Muscle of leg (tissue), 11 donors: Measurements from ENCODE around the gene BTAF1. TPM values are rescaled to one million over a fixed set of nuclear protein-coding genes. Genes with fewer than 3 reads are reported as not detected.

Experiments
- DNase-seq: peaks from one replicate; pipeline ENCODE4 v3.0.0; 2013
- H3K27ac ChIP-seq: one replicate; pipeline ENCODE4 v1.5.1; 2013; ENCODE audit warnings: mild to moderate bottlenecking, low read length, control low read depth
- H3K27me3 ChIP-seq: one replicate; pipeline ENCODE4 v1.6.1; 2013; ENCODE audit warnings: low read length; ENCODE audit not compliant: control insufficient read depth, insufficient read depth
- H3K36me3 ChIP-seq: one replicate; pipeline ENCODE4 v1.6.1; 2013; ENCODE audit warnings: low read length; ENCODE audit not compliant: control insufficient read depth, insufficient read depth
- H3K4me1 ChIP-seq: one replicate; pipeline ENCODE4 v1.6.1; 2013; ENCODE audit warnings: low read length; ENCODE audit not compliant: control insufficient read depth, insufficient read depth
- H3K4me3 ChIP-seq: one replicate; pipeline ENCODE4 v1.5.1; 2013; ENCODE audit warnings: low read length, control low read depth
- H3K9me3 ChIP-seq: replicated peaks from 2 replicates; pipeline ENCODE4 v1.6.1; 2013; ENCODE audit warnings: low read depth, low read length; ENCODE audit not compliant: control insufficient read depth
- WGBS: methylation state at CpG from one replicate; pipeline ENCODE4 v1.1.5; 2013; ENCODE audit warnings: missing lambda C conversion rate; ENCODE audit not compliant: insufficient coverage; 5-methylcytosine and 5-hydroxymethylcytosine counted together
- polyA plus RNA-seq, 8 donors: library from polyadenylated mRNA; unstranded; fragments of 120-200 nt; gene quantifications; one replicate each; pipeline versions ENCODE4 v1.2.1 to v1.2.3, GENCODE V29; 2013; ENCODE audit warnings: inconsistent platforms in 1 of 8, low replicate concordance in 1 of 8; ENCODE audit not compliant: insufficient read length in 8 of 8, insufficient read depth in 1 of 8
- total RNA-seq: library from RNA; stranded (reverse); fragments of 120-200 nt; gene quantifications from one replicate; pipeline ENCODE4 v1.2.4, GENCODE V29; 2013

Gene BTAF1
- total and polyA plus RNA-seq, 9 donors = 16.5 to 29.0 (median 22.6) TPM

DNA sequence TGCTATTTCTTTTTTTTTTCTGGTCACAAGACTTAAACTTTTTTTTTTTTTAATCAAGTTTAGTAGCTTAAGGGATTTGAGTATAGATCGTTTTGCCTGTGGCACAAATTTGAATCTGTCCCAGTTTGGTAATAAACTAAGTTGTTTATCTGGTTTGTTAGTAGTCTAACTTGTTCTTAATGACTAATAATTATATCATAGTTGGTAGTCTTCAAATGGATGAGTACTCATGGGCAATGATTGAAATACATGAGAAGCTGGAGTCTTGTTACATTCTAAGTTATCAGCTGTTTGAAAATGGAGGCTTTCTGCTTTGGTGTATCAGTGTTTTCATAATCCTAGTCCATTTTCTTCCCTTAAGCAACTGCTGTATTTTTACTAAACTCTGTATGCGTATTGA, 12.3 kb downstream of the BTAF1 start:
- no peak overlapping the region for H3K4me3 ChIP-seq
- H3K36me3 ChIP-seq = peaks cover 16% of the 10 kb centered on the region
- WGBS = no CpG with 5 or more reads among the region's 2 CpGs
- H3K9me3 ChIP-seq = no peaks in the 10 kb centered on the region
- DNase-seq = no peak
- H3K4me1 ChIP-seq = no peaks in the 10 kb centered on the region
- no peaks in the 10 kb centered on the region for H3K27me3 ChIP-seq
- no peak overlapping the region for H3K27ac ChIP-seq

DNA sequence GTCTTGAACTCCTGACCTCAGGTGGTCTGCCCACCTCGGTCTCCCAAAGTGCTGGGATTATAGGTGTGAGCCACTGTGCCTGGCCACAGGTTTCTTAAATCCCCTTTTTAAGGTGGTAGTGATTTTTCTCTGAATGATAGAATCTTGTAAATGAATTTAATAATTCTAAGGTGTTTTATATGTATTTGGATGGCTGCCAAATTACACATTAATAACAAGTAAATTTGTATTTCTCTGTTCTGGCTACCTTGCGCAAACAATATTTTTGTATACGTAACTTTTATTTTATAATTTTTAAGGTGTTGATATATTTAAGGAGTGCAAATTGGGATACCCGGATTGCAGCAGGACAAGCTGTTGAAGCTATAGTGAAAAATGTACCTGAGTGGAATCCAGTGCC, 16.1 kb downstream of the BTAF1 start:
- Histone ChIP-seq H3K9me3 (no peaks in the 10 kb centered on the region), H3K36me3 (peaks cover 23% of the 10 kb centered on the region), H3K4me3 (no peak overlapping the region), H3K4me1 (no peaks in the 10 kb centered on the region), H3K27ac (no peak overlapping the region), H3K27me3 (no peaks in the 10 kb centered on the region)
- WGBS = 100% methylated on average over 1 of the region's 4 CpGs
- no peak for DNase-seq

DNA sequence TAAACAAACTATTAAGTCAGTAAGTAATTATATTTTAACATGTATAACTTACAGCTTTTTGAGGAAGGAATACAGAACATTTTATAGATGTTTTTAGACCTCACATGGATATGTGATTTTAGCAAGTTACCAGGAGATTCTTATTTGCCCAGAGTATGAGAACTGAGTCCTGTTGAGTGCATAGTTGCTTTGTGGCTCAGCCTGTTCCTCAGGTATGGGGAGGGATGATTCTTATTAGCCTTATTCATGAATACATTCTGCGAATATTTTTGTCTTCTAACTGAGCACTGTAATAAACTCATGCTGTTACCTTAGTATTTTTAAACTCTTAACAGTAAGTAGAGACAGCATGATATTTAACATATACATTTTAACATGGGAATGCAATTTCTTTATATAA, 17.9 kb downstream of the BTAF1 start:
- no peaks in the 10 kb centered on the region for H3K4me1 ChIP-seq
- H3K4me3 ChIP-seq = no peak overlapping the region
- H3K27ac ChIP-seq = no peak overlapping the region
- DNase-seq = no peak
- WGBS = no CpG with 5 or more reads among the region's 1 CpG
- no peaks in the 10 kb centered on the region for H3K9me3 ChIP-seq
- H3K36me3 ChIP-seq = peaks cover 20% of the 10 kb centered on the region
- no peaks in the 10 kb centered on the region for H3K27me3 ChIP-seq

DNA sequence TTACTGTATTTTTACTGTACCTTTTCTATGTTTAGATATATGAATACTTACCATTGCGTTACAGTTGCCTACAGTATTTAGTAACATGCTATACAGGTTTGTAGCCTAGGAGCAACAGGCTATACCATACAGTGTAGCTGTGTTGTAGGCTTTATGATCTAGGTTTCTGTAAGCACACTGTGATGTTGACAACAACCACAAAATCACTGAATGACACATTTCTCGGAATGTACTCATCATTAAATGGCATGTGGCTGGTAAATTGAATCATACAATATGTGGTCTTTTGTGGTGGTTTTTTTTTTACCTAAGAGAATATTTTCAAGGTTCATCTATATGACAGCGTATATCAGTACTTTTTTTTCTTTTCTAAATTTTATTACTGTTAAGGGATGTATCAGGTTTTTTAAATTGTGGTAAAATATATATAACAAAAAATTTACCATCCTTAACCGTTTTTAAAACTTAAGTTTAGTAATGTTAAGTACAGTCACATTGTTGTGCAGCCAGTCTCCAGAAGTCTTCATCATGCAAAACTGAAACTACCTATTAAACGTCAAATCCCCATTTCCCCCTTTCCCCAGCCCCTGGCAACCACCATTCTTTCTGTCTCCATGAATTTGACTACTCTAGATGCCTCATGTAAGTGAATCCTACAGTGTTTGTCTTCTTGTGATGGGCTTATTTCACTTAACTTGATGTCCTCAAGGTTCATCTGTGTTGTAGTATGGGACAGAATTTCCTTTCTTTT, 21.5 kb downstream of the BTAF1 start:
- H3K4me1 ChIP-seq = no peaks in the 10 kb centered on the region
- no peak for DNase-seq
- no peaks in the 10 kb centered on the region for H3K27me3 ChIP-seq
- H3K27ac ChIP-seq = no peak overlapping the region
- WGBS = no CpG with 5 or more reads among the region's 5 CpGs
- peaks cover 17% of the 10 kb centered on the region for H3K36me3 ChIP-seq
- no peaks in the 10 kb centered on the region for H3K9me3 ChIP-seq
- no peak overlapping the region for H3K4me3 ChIP-seq

DNA sequence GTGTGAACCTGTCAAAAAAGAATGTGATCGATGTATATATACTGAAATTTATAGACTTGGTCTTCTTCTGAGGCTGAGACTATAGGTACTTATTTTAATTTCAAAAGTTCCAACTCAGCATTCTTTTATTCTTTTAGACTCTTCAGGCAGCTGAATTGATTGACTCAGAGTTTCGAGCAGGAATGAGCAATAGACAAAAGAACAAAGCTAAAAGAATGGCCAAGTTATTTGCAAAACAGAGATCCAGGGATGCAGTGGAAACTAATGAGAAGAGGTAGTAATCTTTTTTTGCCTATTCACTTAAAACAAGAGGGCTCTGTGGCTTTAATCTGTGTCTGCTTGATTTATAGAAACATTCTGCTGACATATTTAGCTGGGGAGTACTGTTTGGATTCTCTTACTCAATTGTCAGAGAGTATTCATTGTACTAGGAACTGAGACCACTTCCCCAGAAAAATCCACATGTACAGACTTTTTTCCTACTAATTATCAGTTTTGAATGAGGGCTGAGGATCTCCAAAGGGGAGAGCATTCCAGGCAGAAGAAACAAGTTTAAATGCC, 30.1 kb downstream of the BTAF1 start:
- H3K4me3 ChIP-seq = no peak overlapping the region
- DNase-seq = no peak
- H3K27ac ChIP-seq = no peak overlapping the region
- H3K27me3 ChIP-seq = no peaks in the 10 kb centered on the region
- no CpG with 5 or more reads among the region's 2 CpGs for WGBS
- no peaks in the 10 kb centered on the region for H3K4me1 ChIP-seq
- H3K36me3 ChIP-seq = peaks cover 37% of the 10 kb centered on the region
- H3K9me3 ChIP-seq = no peaks in the 10 kb centered on the region

DNA sequence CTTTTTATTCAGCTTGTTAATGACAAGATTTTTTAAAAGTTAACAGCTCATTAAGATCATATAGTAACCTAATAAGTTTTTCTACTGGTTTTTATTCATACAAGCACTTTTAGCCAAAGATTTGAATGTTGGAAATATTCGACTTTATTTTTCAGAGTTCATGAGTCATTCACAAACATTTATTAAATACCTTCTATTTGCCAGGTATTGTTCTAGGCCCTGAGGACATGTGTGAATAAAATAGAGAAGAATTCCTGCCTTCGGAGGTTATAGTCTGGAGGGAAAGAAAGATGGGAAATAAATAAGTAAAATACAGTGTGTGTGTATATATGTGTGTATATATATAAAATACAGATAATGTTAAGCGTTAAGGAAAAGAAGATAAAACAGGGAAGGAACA, 31.5 kb downstream of the BTAF1 start:
- Histone ChIP-seq H3K4me1 (no peaks in the 10 kb centered on the region), H3K4me3 (no peak overlapping the region), H3K27me3 (no peaks in the 10 kb centered on the region), H3K9me3 (no peaks in the 10 kb centered on the region), H3K27ac (no peak overlapping the region), H3K36me3 (peaks cover 41% of the 10 kb centered on the region)
- no peak for DNase-seq
- 100% methylated on average over 1 of the region's 3 CpGs for WGBS

DNA sequence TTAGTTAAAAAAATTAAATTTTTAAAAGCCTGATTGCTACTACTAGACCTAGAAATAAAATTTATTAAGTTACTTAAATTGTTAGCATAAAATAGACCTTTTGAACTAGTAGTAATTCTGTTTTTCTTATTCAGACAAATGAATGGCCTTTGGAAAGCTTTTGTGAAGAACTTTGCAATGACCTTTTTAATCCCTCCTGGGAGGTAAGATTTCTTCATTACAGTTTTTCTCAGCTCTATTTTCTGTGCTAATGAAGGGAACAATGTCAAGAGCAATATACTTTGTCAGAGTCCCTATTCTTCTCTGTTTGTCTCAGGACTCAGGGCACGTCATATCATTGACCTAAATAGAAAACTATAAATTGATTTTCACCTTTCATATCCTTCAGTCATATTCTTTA, 33.5 kb downstream of the BTAF1 start:
- peaks cover 43% of the 10 kb centered on the region for H3K36me3 ChIP-seq
- no peaks in the 10 kb centered on the region for H3K27me3 ChIP-seq
- no peak overlapping the region for H3K27ac ChIP-seq
- WGBS = no CpG with 5 or more reads among the region's 1 CpG
- no peak overlapping the region for H3K4me3 ChIP-seq
- no peaks in the 10 kb centered on the region for H3K9me3 ChIP-seq
- DNase-seq = no peak
- no peaks in the 10 kb centered on the region for H3K4me1 ChIP-seq

DNA sequence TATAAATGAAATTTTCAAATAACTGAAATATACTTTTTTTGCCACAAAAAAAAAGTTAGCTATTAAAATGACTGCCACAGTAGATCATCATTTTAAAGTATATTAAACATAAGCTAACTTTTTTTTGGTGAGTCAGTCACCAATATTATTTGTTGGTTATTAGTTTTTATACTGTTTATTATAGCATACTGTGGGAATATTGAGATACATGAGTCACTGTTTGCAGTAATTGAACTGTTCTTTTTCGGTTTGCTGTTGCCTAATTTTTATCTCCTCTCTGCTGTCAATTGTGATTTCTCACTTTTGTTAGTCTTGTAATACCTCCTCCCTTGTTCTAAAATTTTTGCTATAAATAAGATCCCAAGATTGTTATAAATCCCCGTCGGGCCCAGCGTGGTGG, 45.7 kb downstream of the BTAF1 start:
- WGBS = 100% methylated on average over 2 of the region's 4 CpGs
- no peaks in the 10 kb centered on the region for H3K9me3 ChIP-seq
- peaks cover 3% of the 10 kb centered on the region for H3K36me3 ChIP-seq
- no peaks in the 10 kb centered on the region for H3K27me3 ChIP-seq
- no peak overlapping the region for H3K27ac ChIP-seq
- H3K4me1 ChIP-seq = no peaks in the 10 kb centered on the region
- DNase-seq = no peak
- H3K4me3 ChIP-seq = no peak overlapping the region

DNA sequence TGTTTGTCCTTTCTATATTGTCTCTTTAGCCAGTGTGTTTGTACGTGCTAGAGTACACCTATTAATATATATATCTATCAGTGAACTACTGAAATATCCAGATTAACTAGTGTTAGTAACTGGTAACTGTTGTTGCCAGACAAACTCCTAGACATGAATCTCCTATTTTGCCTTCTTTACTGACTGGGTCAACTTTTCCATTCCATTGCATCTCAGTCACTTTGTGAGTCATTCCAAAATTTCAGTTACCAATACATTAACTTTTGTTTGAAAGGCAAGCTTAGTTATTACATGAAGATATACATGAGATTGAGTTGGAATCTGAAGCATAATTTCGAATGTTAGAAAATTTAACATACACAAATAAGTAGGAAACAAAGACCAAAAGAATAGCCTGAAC, 51.4 kb downstream of the BTAF1 start:
- Histone ChIP-seq H3K36me3 (peaks cover 3% of the 10 kb centered on the region), H3K9me3 (no peaks in the 10 kb centered on the region), H3K27me3 (no peaks in the 10 kb centered on the region), H3K4me1 (no peaks in the 10 kb centered on the region), H3K4me3 (no peak overlapping the region), H3K27ac (no peak overlapping the region)
- no peak for DNase-seq
- WGBS = no CpG with 5 or more reads among the region's 2 CpGs

DNA sequence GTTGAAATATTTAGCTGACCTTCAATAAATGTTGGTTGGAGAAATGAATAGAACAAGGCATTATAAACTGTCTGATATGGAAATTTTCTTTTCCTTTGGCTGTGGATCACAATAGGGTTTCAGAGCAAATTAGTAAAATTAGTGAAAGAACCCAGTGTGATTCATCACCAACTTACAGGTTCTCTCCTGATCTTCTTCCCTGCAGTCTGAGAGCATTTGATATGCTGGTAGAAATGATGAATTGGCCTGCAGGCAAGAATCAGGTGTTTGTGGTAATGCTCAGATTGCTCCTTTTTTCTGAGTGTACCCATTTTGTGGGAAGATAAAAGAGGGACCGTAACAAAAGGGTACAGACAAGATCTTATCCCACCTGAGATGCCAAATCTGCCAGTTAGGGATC, 51.9 kb downstream of the BTAF1 start:
- Histone ChIP-seq H3K36me3 (peaks cover 3% of the 10 kb centered on the region), H3K27me3 (no peaks in the 10 kb centered on the region), H3K27ac (no peak overlapping the region), H3K4me1 (no peaks in the 10 kb centered on the region), H3K4me3 (no peak overlapping the region), H3K9me3 (no peaks in the 10 kb centered on the region)
- DNase-seq = no peak
- WGBS = no CpG with 5 or more reads among the region's 1 CpG
